Loucy (cell line): Measurements from ENCODE around the gene PTGES2.

Experiments
- CTCF ChIP-seq: fragments of 200-600 bp; sonication (generic); conservative IDR thresholded peaks from 2 replicates; pipeline ENCODE4 v1.5.1; 2014; ENCODE audit warnings: mild to moderate bottlenecking, antibody characterized with exemption, low read length
- EZH2phosphoT487 ChIP-seq: fragments of 200-600 bp; IDR thresholded peaks from 2 replicates; pipeline ENCODE4 v1.6.1; 2018; ENCODE audit warnings: antibody characterized with exemption, mild to moderate bottlenecking, moderate library complexity, borderline replicate concordance

GRCh38 chr9:128142596-128142995 lies 15.1 kb upstream of the PTGES2 start:
- TF ChIP-seq CTCF (no peak), EZH2phosphoT487 (no peak)
